ENCODE data around the gene F7. TPM values are rescaled to one million over a fixed set of nuclear protein-coding genes. Genes with fewer than 3 reads are reported as not detected.
"Not testable (repeated sequence)": the region's sequence is repeated elsewhere in the genome, so short reads cannot be mapped to it uniquely, and the experiment has no call there.

Gene F7
- total RNA-seq, 1 experiment from 2014 or later, result not detected

GRCh38 chr13:113160983-113161382 lies 55.4 kb downstream of the F7 start:
- POLR2A ChIA-PET (ENCODE audit: unreplicated experiment), result no interaction called here
- TF ChIP-seq EZH2phosphoT487 (IDR thresholded peaks at IDR 0.05; ENCODE audit: borderline replicate concordance, low read length) (no peak), EZH2 (IDR thresholded peaks at IDR 0.05; ENCODE audit: low read length, unreplicated experiment) (no peak), CTCF (conservative IDR thresholded peaks at IDR 0.05; ENCODE audit: low read depth, low read length) (no peak)
- Histone ChIP-seq H4K20me1 (ENCODE audit: low read length) (no peaks in the 10 kb centered on the region), H3K27ac (ENCODE audit: low read length) (no peak overlapping the region), H3K36me3 (ENCODE audit: low read depth, low read length) (no peaks in the 10 kb centered on the region), H3K27me3 (ENCODE audit: low read length) (no peaks in the 10 kb centered on the region), H3K4me1 (ENCODE audit: insufficient read depth, low read length) (no peaks in the 10 kb centered on the region), H3F3A (ENCODE audit: low read length, unreplicated experiment) (no peaks in the 10 kb centered on the region), H2AFZ (ENCODE audit: low read length) (no peak overlapping the region), H3K4me2 (ENCODE audit: low read length) (no peak overlapping the region), H3K9me3 (ENCODE audit: low read length) (no peaks in the 10 kb centered on the region), H3K9ac (ENCODE audit: low read length) (no peak overlapping the region), H3K79me2 (ENCODE audit: low read length) (no peaks in the 10 kb centered on the region), H3K9me2 (replicated peaks; ENCODE audit: low read length) (no peaks in the 10 kb centered on the region), H3K4me3 (ENCODE audit: low read length) (no peak overlapping the region)
- CTCF ChIA-PET, result no interaction called here
- intact Hi-C loops (cut with micrococcal nuclease), result no loop called here
- no TSS peak for BruUV-seq (replicated peaks)
- DNase-seq (no peak), ATAC-seq (no peak)

GRCh38 chr13:113161433-113161832 lies 55.8 kb downstream of the F7 start:
- Histone ChIP-seq H3K4me3 (ENCODE audit: low read length) (no peak overlapping the region), H3K27me3 (ENCODE audit: low read length) (no peaks in the 10 kb centered on the region), H3K79me2 (ENCODE audit: low read length) (no peaks in the 10 kb centered on the region), H3K4me1 (ENCODE audit: insufficient read depth, low read length) (no peaks in the 10 kb centered on the region), H3K27ac (ENCODE audit: low read length) (no peak overlapping the region), H3K36me3 (ENCODE audit: low read depth, low read length) (no peaks in the 10 kb centered on the region), H3K9ac (ENCODE audit: low read length) (no peak overlapping the region), H4K20me1 (ENCODE audit: low read length) (no peaks in the 10 kb centered on the region), H3K9me3 (ENCODE audit: low read length) (no peaks in the 10 kb centered on the region), H3F3A (ENCODE audit: low read length, unreplicated experiment) (no peaks in the 10 kb centered on the region), H3K4me2 (ENCODE audit: low read length) (no peak overlapping the region), H2AFZ (ENCODE audit: low read length) (no peak overlapping the region), H3K9me2 (replicated peaks; ENCODE audit: low read length) (no peaks in the 10 kb centered on the region)
- ATAC-seq (no peak), DNase-seq (no peak)
- POLR2A ChIA-PET (ENCODE audit: unreplicated experiment), result no interaction called here
- CTCF ChIA-PET, result no interaction called here
- TF ChIP-seq EZH2 (IDR thresholded peaks at IDR 0.05; ENCODE audit: low read length, unreplicated experiment) (no peak), CTCF (conservative IDR thresholded peaks at IDR 0.05; ENCODE audit: low read depth, low read length) (no peak), EZH2phosphoT487 (IDR thresholded peaks at IDR 0.05; ENCODE audit: borderline replicate concordance, low read length) (no peak)
- BruUV-seq (replicated peaks), result no TSS peak
- intact Hi-C loops (cut with micrococcal nuclease), result no loop called here

GRCh38 chr13:113161975-113162374 lies 56.4 kb downstream of the F7 start:
- H3K9me3 ChIP-seq (ENCODE audit: low read length); DNase-seq; H3F3A ChIP-seq (ENCODE audit: low read length, unreplicated experiment); ATAC-seq; CTCF ChIA-PET; H3K36me3 ChIP-seq (ENCODE audit: low read depth, low read length); H3K4me1 ChIP-seq (ENCODE audit: insufficient read depth, low read length); H3K4me2 ChIP-seq (ENCODE audit: low read length); H2AFZ ChIP-seq (ENCODE audit: low read length); H4K20me1 ChIP-seq (ENCODE audit: low read length); POLR2A ChIA-PET (ENCODE audit: unreplicated experiment); H3K27me3 ChIP-seq (ENCODE audit: low read length); H3K9ac ChIP-seq (ENCODE audit: low read length); H3K9me2 ChIP-seq (replicated peaks; ENCODE audit: low read length); H3K79me2 ChIP-seq (ENCODE audit: low read length); H3K4me3 ChIP-seq (ENCODE audit: low read length); intact Hi-C loops (cut with micrococcal nuclease); H3K27ac ChIP-seq (ENCODE audit: low read length); BruUV-seq (replicated peaks): not testable (repeated sequence)

All from PC-3 (cell line).